Spleen (tissue), 11 donors: ENCODE data around the gene MRE11. TPM values are rescaled to one million over a fixed set of nuclear protein-coding genes. Genes with fewer than 3 reads are reported as not detected.

ENCODE experiments used
- DNase-seq: peaks from one replicate; pipeline ENCODE4 v3.0.0-alpha.2; 2020
- H3K27ac ChIP-seq, 8 donors: fragments of 200-600 bp; sonication (generic) in 7 of 8; 1 replicate in 4 of 8; 2 replicates in 4 of 8; pipeline versions ENCODE4 v1.5.0 to v1.8.0; 2016 to 2021; ENCODE audit warnings: inconsistent platforms in 4 of 8, mild to moderate bottlenecking in 4 of 8, moderate library complexity in 1 of 8
- H3K27me3 ChIP-seq, 7 donors: fragments of 200-600 bp; sonication (generic) in 6 of 7; replicated peaks in 1 of 7; 1 replicate in 4 of 7; 2 replicates in 3 of 7; pipeline versions ENCODE4 v1.5.0 to v1.8.0; 2016 to 2021; ENCODE audit warnings: inconsistent platforms in 3 of 7, mild to moderate bottlenecking in 1 of 7
- H3K36me3 ChIP-seq, 6 donors: fragments of 200-600 bp; sonication (generic) in 5 of 6; 1 replicate in 4 of 6; 2 replicates in 2 of 6; pipeline versions ENCODE4 v1.5.0 to v1.8.0; 2016 to 2021; ENCODE audit warnings: inconsistent platforms in 2 of 6
- H3K4me1 ChIP-seq, 6 donors: fragments of 200-600 bp; sonication (generic) in 5 of 6; 1 replicate in 3 of 6; 2 replicates in 3 of 6; pipeline versions ENCODE4 v1.5.0 to v1.8.0; 2016 to 2021; ENCODE audit warnings: inconsistent platforms in 3 of 6
- H3K4me3 ChIP-seq, 8 donors: fragments of 200-600 bp; sonication (generic) in 7 of 8; 1 replicate in 4 of 8; 2 replicates in 4 of 8; pipeline versions ENCODE4 v1.5.0 to v1.8.0; 2016 to 2021; ENCODE audit warnings: inconsistent platforms in 4 of 8, mild to moderate bottlenecking in 4 of 8, moderate library complexity in 2 of 8
- H3K9me3 ChIP-seq, 8 donors: fragments of 200-600 bp; sonication (generic) in 7 of 8; 1 replicate in 4 of 8; 2 replicates in 4 of 8; pipeline versions ENCODE4 v1.5.0 to v1.8.0; 2016 to 2021; ENCODE audit warnings: inconsistent platforms in 4 of 8
- POLR2A ChIP-seq, 3 donors: fragments of 450-650 bp; IDR thresholded peaks; one replicate each; pipeline ENCODE4 v1.5.1; 2017; ENCODE audit warnings: antibody characterized with exemption in 3 of 3, mild to moderate bottlenecking in 1 of 3
- POLR2AphosphoS5 ChIP-seq, 3 donors: sonication (generic); formaldehyde crosslinking; IDR thresholded peaks; one replicate each; pipeline ENCODE4 v1.5.1; 2017; ENCODE audit warnings: antibody characterized with exemption in 3 of 3
- WGBS, 5 donors: extraction: QIAGEN DNeasy Blood & Tissue Kit in 3 of 5; methylation state at CpG; one replicate each; pipeline versions ENCODE4 v1.1.5 to v1.1.7; 2013 to 2018; 5-methylcytosine and 5-hydroxymethylcytosine counted together
- intact Hi-C: fragments of 100-400 bp; cut with DNase I; formaldehyde crosslinking; loops from one replicate; pipeline ENCODE4 v1.15.0; 2023; ENCODE audit warnings: low total_unique reads
- polyA plus RNA-seq, 3 donors: library from polyadenylated mRNA; stranded (reverse); fragments of 200-250 nt; gene quantifications; one replicate each; pipeline ENCODE4 v1.2.1, GENCODE V29; 2013
- total RNA-seq, 7 donors: library from RNA; depleted of rRNA in 3 of 7; stranded (reverse); fragments of >200 nt in 3 of 7; fragmentation: NEBNext Ultra II Directional in 4 of 7; extraction: Animal tissue kit (Norgen Biotek cat#: 25700) in 4 of 7; gene quantifications; one replicate each; pipeline versions ENCODE4 v1.1.0 to v1.2.1, GENCODE V29; 2016 to 2021
- TF ChIP-seq, protein P1 (sequence below), 11 experiments: fragments of 200-600 bp in 7 of 11; fragments of 450-650 bp in 4 of 11; sonication (generic) in 4 of 11; IDR thresholded peaks in 8 of 11; conservative IDR thresholded peaks in 3 of 11; 1 replicate in 7 of 11; 2 replicates in 4 of 11; pipeline versions ENCODE4 v1.4.0 to v1.8.0; 2016 to 2021; ENCODE audit warnings: antibody characterized with exemption in 11 of 11, inconsistent platforms in 4 of 11, mild to moderate bottlenecking in 1 of 11
- donor health status: healthy with polysubstance abuse.
- donor health status: DM: no; HTN: no; CAD: no; lungs with moderate emphysema.
- donor health status: DM: no; HTN: no; CAD: no.
- donor health status: Bipolar disorder and iron deficiency.
- donor health status: healthy.
- donor health status: DM: no; HTN: no; CAD: no.
- donor health status: DM: yes; HTN: yes; CAD: no.

MRE11 gene
- total and polyA plus RNA-seq, 10 donors: 5.3 to 36.2 (median 23.9) TPM

DNA sequence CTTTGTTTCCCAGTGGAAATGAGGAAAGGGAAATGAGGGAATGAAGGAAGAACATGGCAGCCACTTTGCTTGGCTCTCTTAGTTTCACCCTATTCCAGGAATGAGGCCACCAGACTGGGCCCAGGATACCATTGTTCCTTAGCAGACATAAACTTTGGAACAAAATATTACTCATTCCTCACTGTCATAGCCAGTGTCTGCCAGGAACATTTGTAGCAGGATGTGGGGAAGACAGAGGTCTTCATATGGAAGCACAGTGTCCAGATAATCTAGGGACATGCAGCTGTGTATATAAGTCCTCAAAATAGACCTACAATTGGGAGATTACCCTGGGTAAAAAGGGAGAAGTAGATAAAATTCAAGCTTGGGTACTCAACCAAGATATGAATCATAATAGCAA, 34.9 kb upstream of the MRE11 start:
- Histone ChIP-seq H3K27ac (no peak overlapping the region), H3K4me1 (peaks cover 0 to 12% (median 6%) of the 10 kb centered on the region in 6 donors), H3K36me3 (no peaks in the 10 kb centered on the region), H3K4me3 (no peak overlapping the region), H3K9me3 (no peaks in the 10 kb centered on the region), H3K27me3 (no peaks in the 10 kb centered on the region)
- no peak for TF ChIP-seq POLR2AphosphoS5 (IDR thresholded peaks at IDR 0.05)
- TF ChIP-seq, protein P1, sequence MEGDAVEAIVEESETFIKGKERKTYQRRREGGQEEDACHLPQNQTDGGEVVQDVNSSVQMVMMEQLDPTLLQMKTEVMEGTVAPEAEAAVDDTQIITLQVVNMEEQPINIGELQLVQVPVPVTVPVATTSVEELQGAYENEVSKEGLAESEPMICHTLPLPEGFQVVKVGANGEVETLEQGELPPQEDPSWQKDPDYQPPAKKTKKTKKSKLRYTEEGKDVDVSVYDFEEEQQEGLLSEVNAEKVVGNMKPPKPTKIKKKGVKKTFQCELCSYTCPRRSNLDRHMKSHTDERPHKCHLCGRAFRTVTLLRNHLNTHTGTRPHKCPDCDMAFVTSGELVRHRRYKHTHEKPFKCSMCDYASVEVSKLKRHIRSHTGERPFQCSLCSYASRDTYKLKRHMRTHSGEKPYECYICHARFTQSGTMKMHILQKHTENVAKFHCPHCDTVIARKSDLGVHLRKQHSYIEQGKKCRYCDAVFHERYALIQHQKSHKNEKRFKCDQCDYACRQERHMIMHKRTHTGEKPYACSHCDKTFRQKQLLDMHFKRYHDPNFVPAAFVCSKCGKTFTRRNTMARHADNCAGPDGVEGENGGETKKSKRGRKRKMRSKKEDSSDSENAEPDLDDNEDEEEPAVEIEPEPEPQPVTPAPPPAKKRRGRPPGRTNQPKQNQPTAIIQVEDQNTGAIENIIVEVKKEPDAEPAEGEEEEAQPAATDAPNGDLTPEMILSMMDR (IDR thresholded peaks at IDR 0.05 in 8 of 11, conservative IDR thresholded peaks at IDR 0.05 in 3 of 11): no peak
- TF ChIP-seq POLR2A (IDR thresholded peaks at IDR 0.05): no peak
- intact Hi-C loops: no loop called here
- DNase-seq: no peak

DNA sequence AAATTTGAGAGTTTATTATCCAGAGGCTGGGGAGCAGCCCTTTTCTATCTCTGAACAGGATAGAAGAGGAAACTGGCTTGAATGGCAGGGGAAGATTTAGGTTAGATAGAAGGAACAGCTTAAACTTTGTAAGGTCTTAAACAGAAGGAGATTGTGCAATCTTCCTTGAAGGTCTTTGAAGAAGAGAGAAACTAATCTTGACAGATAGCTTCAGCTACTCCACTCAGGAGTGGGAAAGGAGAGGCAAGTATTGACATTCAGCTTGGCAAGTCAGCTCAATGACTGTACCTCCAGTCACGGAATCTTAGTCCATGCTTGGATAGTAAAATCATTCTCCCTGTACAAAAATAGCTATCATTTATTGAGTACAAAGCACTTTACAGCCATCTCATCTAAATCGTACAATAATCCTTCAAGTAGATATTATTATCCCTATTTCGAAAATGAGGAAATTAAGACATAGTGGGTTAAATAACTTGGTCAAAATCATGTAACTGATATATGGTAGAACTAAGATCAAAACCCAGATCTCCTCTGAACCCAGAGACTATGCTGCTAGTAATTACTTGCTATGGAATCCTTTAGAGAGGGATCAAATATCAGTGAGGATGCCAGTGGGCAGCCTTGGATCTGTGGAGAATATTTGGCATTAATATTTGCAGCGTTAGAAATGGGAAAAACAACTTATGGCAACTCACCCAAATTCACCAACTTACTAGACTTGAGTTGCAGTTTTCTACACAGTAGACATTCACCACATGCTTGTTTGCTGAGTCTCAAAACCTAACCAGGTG, 33.2 kb upstream of the MRE11 start:
- H3K27ac ChIP-seq: no peak overlapping the region
- H3K27me3 ChIP-seq: no peaks in the 10 kb centered on the region
- TF ChIP-seq, protein P1 (IDR thresholded peaks at IDR 0.05 in 8 of 11, conservative IDR thresholded peaks at IDR 0.05 in 3 of 11): no peak
- H3K4me3 ChIP-seq: no peak overlapping the region
- 63 to 78% (median 73%) methylated on average over 4 of the region's 4 CpGs for WGBS, 5 donors
- intact Hi-C loops: no loop called here
- no peaks in the 10 kb centered on the region for H3K9me3 ChIP-seq
- no peak for DNase-seq
- H3K36me3 ChIP-seq: no peaks in the 10 kb centered on the region
- H3K4me1 ChIP-seq: peaks cover 0 to 12% (median 4%) of the 10 kb centered on the region in 6 donors

DNA sequence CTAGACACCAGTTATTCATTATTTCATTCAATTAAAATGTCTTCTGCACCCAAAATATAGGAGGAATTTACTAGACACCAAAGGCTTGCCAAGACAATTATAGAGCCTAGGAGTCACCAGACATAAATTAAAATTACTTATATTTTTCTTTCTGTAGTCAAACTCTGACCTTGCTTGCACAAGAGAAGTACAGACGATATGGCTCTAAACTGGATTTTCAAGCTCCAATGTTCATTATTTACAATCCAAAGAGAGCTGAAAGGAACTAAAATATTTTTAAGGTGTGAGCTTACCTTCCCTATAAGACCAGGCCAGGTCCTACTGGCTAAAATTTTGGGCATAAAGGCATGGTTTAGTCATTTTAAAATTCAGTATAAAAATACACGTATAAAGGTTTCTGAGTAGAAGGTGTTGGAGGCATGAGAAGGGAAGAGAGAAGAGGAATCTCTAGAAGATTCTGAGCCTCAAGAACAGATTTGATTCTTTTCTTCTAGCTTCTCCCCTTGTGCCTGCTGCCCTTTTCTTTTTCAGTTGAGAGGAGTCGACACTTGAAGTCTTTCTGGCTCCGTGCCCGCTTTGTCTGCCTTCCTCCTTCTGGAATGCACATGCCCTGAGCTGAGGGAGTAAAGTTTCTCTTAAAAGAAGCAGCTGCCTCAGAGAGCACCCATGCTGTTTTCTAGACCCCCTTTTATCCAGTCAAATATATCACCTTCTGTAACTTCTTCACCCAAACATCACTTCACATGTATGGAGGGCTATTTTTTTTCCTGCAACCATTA, 32.1 kb upstream of the MRE11 start:
- intact Hi-C loops: no loop called here
- H3K4me3 ChIP-seq: no peak overlapping the region
- H3K27ac ChIP-seq: no peak overlapping the region
- TF ChIP-seq, protein P1 (IDR thresholded peaks at IDR 0.05 in 8 of 11, conservative IDR thresholded peaks at IDR 0.05 in 3 of 11): no peak
- no peak for TF ChIP-seq POLR2A (IDR thresholded peaks at IDR 0.05)
- no peaks in the 10 kb centered on the region for H3K27me3 ChIP-seq
- peaks cover 0 to 12% (median 4%) of the 10 kb centered on the region in 6 donors for H3K4me1 ChIP-seq
- whole genome bisulfite sequencing, 5 donors: 41 to 63% (median 43%) methylated on average over 5 of the region's 5 CpGs
- H3K36me3 ChIP-seq: no peaks in the 10 kb centered on the region
- no peaks in the 10 kb centered on the region for H3K9me3 ChIP-seq
- DNase-seq: peak; percentile 76

DNA sequence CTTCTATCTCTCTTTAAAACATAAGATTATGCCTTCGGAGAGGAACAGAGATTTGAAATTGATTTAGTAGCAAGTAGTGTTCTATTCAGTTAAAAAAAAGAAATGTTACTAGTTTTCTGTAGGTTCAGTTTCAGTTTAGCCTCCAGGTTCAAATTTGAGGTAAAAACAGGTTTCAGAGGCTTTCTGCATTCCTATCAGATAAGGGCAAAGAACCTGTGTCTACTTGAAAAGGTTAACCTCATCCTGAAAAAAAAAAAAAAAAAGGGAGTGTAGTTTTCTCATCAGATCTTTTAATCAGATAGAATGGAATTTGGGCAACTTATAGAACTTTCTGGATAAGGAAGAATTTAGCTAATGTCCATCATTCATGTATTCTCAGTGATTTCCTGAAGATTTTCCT, 30.7 kb upstream of the MRE11 start:
- H3K9me3 ChIP-seq: no peaks in the 10 kb centered on the region
- H3K27me3 ChIP-seq: no peaks in the 10 kb centered on the region
- H3K4me1 ChIP-seq: peaks cover 0 to 19% (median 6%) of the 10 kb centered on the region in 6 donors
- intact Hi-C loops: loop anchor here (5.0 kb wide), 1 partner anchor 73 kb away; no protein-coding TSS in a partner anchor
- H3K36me3 ChIP-seq: no peaks in the 10 kb centered on the region
- no peak overlapping the region for H3K27ac ChIP-seq
- DNase-seq: no peak
- TF ChIP-seq POLR2AphosphoS5 (IDR thresholded peaks at IDR 0.05) (no peak), POLR2A (IDR thresholded peaks at IDR 0.05) (no peak)
- TF ChIP-seq, protein P1 (IDR thresholded peaks at IDR 0.05 in 8 of 11, conservative IDR thresholded peaks at IDR 0.05 in 3 of 11): no peak
- 90 to 98% (median 96%) methylated on average over 1 of the region's 1 CpG for WGBS, 5 donors
- no peak overlapping the region for H3K4me3 ChIP-seq
